MM.1S (cell line): ENCODE measurements around the gene SPOP.

Experiments used
- EZH2 ChIP-seq: fragments of 300-600 bp; sonication (generic); optimal IDR thresholded peaks from 2 replicates; pipeline ENCODE3; 2017; ENCODE audit warnings: low read depth, mild to moderate bottlenecking, antibody characterized with exemption, low read length, mixed read lengths
- EZH2phosphoT487 ChIP-seq: fragments of 300-600 bp; sonication (generic); IDR thresholded peaks from 2 replicates; pipeline ENCODE4 v1.6.1; 2018; ENCODE audit warnings: antibody characterized with exemption, low read length
- TF ChIP-seq, protein P1 (sequence below): fragments of 300-600 bp; sonication (generic); IDR thresholded peaks from 2 replicates; pipeline ENCODE4 v1.5.1; 2016; ENCODE audit warnings: antibody characterized with exemption, low read length, mixed read lengths

DNA sequence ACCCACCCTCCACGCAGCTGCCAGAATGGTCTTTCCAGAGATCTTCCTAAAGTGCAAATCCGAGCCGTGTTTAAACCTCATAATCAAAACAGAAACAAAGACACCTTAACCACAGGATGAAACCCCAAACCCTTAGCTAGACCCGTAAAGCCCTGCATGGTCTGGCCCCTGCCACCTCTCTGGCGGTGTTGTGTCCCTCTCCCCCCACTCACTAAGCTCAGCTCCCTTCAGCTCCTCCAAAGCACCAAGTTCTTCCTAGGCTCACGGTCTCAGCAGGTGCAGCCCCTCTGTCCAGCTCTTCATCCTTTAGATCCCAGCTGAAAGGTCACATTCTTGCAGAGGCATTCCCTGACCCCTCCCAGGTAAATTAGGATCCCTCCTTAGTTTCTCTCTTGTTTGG, 106.6 kb downstream of the SPOP start:
- TF ChIP-seq, protein P1, sequence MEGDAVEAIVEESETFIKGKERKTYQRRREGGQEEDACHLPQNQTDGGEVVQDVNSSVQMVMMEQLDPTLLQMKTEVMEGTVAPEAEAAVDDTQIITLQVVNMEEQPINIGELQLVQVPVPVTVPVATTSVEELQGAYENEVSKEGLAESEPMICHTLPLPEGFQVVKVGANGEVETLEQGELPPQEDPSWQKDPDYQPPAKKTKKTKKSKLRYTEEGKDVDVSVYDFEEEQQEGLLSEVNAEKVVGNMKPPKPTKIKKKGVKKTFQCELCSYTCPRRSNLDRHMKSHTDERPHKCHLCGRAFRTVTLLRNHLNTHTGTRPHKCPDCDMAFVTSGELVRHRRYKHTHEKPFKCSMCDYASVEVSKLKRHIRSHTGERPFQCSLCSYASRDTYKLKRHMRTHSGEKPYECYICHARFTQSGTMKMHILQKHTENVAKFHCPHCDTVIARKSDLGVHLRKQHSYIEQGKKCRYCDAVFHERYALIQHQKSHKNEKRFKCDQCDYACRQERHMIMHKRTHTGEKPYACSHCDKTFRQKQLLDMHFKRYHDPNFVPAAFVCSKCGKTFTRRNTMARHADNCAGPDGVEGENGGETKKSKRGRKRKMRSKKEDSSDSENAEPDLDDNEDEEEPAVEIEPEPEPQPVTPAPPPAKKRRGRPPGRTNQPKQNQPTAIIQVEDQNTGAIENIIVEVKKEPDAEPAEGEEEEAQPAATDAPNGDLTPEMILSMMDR = no peak
- TF ChIP-seq EZH2 = no peak
- no peak for TF ChIP-seq EZH2phosphoT487
